ENCODE data around the gene FRMD3.

Gene FRMD3

DNA sequence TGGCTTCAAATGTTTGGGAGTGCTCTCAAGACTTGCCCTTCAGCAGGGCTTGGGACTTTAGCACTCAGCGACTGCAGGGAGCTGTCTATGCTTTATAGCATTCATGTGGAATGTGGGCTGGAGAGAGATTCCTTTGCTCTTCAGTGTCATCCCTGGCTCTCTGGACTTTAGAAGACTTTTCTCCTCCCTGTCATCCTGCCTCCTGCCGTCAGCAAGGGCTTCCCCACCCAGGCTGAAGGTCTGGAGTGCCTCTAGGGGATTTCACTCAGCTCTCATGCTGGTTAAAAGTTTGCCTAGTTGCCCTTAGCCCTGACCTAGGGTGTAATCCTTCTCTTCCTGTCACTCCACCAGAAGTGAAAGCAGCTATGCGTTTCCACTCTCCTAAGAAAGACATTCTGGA is 210.9 kb downstream of the FRMD3 start:
- DNase-seq: no peak

DNA sequence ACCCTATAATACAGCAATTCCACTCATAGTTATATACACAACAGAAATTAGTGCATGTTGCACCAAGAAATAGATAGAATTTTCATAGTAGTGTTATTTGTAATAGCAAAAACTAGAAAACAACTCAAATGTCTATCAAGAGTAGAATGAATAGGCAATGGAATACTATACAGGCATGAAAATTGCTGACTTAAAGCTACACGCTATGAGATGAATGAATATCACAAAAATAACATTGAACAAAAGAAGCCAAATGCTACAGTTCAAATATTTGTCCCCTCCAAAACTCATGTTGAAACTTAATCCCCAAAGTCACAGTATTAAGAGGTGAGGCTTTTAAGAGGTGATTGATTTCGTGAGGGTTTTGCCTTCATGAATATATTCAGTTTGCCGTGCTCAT is 215.1 kb downstream of the FRMD3 start:
- no peak for DNase-seq

DNA sequence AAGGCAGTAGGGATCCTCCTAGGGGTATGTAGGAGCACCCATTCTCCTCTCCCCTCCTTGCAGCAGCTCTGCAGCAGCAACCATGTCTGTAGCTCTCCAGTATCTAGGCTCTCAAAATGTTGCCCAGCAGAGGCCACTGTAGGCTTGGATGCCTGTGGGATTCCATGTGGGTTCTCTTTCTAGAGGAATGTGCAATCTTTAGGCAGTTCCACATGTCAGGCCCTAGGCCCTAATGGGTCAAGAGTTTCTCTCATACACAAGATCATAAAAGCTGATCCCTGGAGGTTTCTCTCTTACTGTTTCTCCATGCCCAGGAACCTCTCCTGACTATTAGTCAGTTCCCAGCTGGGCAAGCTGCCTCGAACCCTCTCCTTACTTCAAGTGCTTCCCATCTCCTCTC is 215.8 kb downstream of the FRMD3 start:
- DNase-seq: no peak

DNA sequence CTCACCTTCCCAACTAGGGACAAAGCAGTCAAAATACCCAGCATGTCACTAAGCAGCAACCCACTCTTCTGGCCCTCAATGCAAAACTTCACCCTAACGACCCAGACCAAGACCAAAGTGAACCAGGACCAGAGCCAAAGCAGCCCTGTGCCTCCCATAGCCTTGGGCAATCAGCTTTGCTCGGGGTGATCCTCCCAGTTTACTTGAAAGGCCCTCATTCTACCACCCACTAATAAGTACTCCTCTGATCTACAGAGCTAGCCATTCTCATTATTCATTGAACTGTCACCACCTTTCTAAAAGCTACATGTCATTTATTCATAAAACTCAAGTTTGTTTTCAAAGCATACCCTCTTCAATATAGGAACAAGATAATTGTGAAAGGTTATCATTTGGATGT is 221.0 kb downstream of the FRMD3 start:
- DNase-seq: no peak

- DNase-seq: no peak
These were observed 222.6 kb downstream of the FRMD3 start for GRCh38 chr9:83315649-83316048.

DNA sequence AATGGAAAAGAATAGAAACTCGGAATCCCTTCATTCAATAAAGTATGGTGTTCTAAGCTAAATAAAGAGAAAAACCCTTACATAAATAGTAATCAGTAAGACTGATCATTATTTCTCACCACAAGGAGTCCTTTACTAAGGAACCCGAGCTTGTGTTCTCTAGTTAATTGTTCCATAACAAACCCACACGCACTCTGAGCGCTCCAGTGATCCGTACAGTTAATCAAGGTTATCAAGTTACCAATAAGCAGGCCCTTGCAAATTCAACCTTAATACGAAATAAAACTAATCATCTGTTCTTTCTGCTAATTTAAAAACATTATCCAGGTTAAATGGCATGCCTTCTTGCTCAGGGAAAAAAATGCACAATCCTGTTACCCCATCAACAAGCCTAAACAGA is 224.4 kb downstream of the FRMD3 start:
- no peak for DNase-seq

DNA sequence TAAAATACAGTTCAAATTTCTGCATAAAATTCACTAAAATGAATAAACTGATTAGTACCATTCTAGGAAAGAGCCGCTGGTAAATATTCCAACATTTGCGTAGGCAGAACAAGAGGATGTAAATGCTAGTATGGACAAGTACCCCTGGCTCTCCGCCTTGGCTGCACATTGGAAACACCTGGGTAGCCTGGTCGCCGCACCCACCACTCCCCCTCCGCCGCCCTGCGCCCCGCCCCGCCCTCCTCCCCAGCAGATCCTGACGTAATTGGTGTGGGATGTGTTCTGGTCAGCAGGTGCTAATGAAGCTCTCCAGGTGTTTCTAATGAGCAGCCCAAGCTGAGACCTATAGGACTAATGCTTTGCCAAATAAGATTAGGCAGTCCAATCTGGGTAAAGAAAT is 225.7 kb downstream of the FRMD3 start:
- no peak for DNase-seq

DNA sequence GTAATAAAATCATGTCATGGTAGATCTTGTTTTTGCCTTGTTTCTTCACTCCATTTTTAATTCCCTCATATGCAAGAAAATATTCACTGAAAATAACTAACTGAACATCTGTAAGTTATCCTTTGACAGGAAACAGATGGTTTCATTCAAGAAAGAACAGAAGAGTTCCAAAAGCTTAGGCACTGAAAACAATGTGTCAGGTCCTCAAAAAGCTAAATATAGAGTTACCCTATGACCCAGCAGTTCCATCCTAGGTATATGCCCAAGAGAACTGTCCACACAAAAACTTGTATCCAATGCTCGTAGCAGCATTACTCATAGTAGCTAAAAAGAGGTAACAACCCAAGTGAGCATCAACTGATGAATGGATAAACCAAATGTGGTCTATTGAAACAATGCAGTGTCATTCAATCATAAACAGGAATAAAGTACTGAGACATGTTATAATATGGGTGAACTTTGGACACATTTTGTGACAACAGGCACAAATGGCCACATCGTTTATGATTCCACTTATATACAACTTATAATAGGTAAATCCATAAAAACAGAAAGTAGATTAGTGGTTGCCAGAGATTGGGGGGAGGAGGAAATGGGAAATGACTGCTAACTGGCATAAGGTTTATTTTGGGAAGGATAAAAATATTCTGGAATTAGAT is 231.0 kb downstream of the FRMD3 start:
- DNase-seq: no peak

- no peak for DNase-seq
These were observed 233.5 kb downstream of the FRMD3 start for GRCh38 chr9:83304686-83305085.

- DNase-seq: no peak
These were observed 238.6 kb downstream of the FRMD3 start for GRCh38 chr9:83299571-83299970.

DNA sequence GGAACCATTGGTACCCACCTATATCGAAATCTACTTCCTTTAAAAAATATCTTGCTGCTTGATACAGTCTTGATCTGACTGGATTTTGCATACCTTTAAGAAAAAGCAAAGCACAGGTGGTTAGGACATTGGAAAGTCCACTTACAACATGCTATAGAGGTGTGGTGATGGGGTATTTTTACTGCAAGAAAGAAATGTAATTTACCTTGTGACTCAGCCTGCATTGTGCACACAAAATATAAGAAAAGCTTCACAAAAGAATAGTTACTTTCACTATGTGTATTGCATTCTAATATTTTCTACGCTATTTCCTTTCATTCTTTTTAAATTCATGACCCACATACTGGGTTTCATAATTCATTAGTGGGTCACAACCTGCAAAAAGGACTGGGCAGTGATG is 239.1 kb downstream of the FRMD3 start:
- no peak for DNase-seq

DNA sequence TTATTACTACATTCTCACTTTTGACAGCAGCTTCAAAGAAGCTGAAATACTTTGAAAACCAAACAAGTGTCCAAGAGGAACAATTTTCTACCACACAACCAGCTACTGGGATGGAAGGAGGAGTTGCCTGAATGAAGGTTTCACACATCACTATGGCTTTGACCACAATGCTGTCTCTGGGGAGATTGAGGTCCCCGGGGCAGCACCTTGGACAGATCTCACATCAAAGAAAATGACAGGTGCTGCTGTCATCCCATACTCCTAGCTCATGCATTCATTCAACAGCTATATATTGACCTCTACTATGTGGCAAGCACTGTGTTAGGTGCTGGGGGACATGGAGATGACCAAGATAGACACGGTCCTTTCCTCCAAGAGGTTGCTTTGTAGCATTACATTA is 242.1 kb downstream of the FRMD3 start:
- DNase-seq: no peak

DNA sequence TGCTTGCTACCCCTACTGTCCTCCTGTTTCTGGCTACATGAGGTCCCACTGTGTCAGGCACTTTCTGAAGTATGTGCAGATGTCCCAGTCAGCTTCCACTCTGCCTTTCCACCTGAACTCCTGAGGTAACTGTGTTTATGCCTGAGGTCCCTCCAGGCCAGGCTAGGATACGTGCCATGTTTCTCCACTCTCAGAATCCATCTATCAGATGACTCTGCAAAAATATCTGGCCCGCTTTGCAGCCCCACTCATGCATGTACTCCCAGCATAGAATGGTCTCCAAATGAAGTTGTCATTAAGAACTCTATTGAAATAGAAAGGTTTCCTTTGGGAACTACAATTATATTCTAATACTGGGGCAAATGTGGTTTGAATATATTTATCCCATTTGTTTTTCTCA is 243.4 kb downstream of the FRMD3 start:
- DNase-seq: no peak

DNA sequence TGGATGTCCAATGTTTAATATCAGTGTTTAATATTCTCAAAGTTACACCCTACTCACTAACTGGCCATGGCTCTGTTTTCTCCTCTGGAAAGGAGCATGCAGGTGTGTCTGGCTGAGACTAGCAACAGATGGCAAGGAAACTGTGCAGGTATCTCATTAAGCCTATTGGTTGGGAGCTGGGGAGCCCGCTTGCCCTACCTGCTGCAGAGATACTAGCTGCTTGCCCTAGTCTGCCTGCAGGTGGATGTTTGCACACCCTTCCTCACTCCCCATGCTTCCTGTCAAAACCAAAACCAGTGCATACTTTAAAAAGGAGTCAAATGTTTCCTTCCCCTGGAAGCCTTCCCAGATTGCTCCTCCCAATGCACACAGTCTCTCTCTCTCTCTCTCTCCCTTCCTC is 247.0 kb downstream of the FRMD3 start:
- no peak for DNase-seq

DNA sequence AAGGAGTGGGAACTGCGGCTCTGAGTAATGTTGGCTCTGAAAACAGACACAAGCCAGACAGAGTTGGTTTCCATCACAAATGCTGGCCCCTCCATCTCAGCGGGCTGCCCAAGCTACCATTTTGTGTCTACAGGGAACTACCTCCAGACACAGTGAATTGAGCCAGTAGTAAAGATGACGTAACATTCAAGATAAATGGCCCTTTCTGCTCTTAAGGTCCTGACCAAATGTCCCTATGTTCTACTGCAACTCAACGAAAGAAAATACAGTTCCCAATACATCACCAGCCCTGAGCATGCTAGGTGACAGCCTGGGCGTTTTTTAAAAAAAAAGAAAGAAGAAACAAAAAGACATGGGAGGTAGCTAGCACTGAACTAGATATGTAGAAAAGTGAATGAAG is 247.5 kb downstream of the FRMD3 start:
- no peak for DNase-seq

GRCh38 chr9:83287021-83287420 is 251.2 kb downstream of the FRMD3 start:
- no peak for DNase-seq

GRCh38 chr9:83285445-83286225 is 252.6 kb downstream of the FRMD3 start:
- no peak for DNase-seq

GRCh38 chr9:83284746-83285145 is 253.5 kb downstream of the FRMD3 start:
- no peak for DNase-seq

DNA sequence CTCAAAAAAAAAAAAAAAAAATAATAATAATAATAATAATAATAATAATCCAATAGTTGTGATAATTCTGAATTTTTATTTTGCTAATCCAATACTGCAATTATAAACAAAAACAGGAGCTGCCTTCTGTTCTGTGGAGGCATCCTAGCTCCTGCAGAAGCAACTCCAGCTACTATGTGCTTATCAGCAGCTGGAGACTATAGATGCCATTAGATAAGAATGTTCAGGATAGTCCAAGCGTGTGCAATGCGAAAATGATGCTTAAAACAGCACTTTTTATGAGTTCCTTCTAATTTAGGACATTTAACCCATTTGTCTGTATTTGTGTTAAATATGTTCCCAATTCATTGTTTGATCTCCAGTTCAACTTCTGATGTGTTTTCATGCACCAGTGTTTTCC is 254.7 kb downstream of the FRMD3 start:
- DNase-seq: no peak

- DNase-seq: no peak
These were observed 256.6 kb downstream of the FRMD3 start for GRCh38 chr9:83281306-83282255.

DNA sequence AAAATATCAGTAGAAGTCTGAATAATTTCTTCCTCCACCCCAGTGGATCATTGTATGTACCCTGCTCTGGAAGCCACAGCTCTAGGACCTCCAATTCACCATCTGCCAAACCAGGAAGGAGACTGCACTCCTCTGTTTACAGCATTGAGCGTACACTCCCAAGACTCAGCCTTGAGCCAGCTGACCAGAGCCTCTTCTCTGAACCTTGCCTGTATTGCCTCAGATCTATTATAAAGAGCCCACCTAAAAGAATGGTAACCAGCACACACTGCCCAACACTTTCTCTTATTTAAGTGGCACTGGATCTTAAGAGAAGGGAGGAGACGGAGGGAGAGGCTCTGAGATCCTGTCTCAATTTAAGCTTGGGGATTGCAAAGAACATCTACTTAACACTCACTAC is 257.4 kb downstream of the FRMD3 start:
- DNase-seq: no peak

DNA sequence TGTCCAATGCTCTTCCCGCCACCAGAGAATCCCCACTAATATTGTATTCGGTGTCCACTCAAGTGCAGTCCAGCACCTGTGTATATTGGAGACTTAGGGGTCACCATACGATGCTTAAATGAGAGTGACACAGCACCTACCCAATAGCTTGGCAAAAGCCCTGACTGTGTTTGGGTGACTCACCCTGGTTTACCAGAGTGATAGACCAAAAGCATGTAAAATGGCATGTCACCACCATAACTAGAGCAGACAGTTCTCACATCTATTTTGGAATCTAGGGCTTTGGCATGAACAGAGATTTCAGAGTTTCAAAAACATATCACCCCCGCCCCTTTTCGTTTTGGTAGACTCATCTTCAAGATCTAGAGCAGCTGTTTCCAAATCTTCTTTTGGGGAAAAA is 257.9 kb downstream of the FRMD3 start:
- no peak for DNase-seq

- DNase-seq: no peak
These were observed 263.4 kb downstream of the FRMD3 start for GRCh38 chr9:83274787-83275186.

GRCh38 chr9:83271665-83272071 is 266.5 kb downstream of the FRMD3 start:
- no peak for DNase-seq
